ENCODE data around the gene RNU11.
"Not testable (repeated sequence)": the region's sequence is repeated elsewhere in the genome, so short reads cannot be mapped to it uniquely, and the experiment has no call there.

The RNU11 gene

DNA sequence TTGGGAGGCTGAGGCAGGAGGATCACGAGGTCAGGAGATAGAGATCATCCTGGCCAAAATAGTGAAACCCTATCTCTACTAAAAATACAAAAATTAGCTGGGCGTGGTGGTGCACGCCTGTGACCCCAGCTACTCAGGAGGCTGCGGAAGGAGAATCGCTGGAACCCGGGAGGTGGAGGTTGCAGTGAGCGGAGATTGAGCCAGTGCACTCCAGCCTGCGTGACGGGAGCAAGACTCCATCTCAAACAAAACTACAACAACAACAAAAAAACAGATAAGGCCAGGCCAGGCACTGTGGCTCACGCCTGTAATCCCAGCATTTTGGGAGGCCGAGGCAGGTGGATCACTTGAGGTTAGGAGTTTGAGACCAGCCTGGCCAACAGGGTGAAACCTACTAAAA lies 3.0 kb upstream of the RNU11 start:
- H3K27ac Mint-ChIP-seq; H3K27me3 Mint-ChIP-seq (ENCODE audit: low read depth); H3K4me3 Mint-ChIP-seq; H3K9me3 Mint-ChIP-seq; H3K36me3 Mint-ChIP-seq (ENCODE audit: low read depth): not testable (repeated sequence)
- H3K4me1 Mint-ChIP-seq (ENCODE audit: low read depth) = peaks cover 43% of the 10 kb centered on the region

GRCh38 chr1:28646040-28646439 lies 2.4 kb upstream of the RNU11 start:
- Mint-ChIP-seq H3K27ac (no peak overlapping the region), H3K36me3 (ENCODE audit: low read depth) (peaks cover 3% of the 10 kb centered on the region), H3K4me3 (peak overlapping the region; percentile 41), H3K9me3 (no peaks in the 10 kb centered on the region), H3K27me3 (ENCODE audit: low read depth) (peaks cover 5% of the 10 kb centered on the region), H3K4me1 (ENCODE audit: low read depth) (peaks cover 36% of the 10 kb centered on the region)

DNA sequence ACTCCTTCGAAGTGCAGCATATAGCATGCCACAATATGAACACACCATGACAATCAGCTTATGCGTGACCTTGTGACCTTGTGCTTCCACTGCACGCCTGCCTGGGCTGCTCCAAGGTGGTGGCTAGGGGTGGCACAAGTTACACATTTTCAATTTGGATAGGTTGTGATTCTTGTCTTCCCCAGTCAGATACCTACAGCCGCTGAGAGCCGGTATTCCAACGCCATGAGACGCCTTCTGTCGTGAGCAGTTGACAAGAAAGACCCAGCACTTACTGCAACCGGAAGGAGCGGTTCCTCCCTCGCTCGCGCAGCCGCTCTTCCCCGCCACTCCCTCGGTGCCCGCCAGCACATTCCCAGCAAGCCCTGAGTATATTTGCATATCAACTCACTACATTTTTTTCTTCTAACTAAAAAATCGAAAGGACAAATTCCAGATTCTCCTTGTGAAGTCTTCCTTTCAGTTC lies 359 bp upstream of the RNU11 start:
- Mint-ChIP-seq H3K27ac (peak overlapping the region; percentile 100), H3K9me3 (no peaks in the 10 kb centered on the region), H3K36me3 (ENCODE audit: low read depth) (no peaks in the 10 kb centered on the region), H3K4me1 (ENCODE audit: low read depth) (peaks cover 32% of the 10 kb centered on the region), H3K4me3 (peak overlapping the region; percentile 91), H3K27me3 (ENCODE audit: low read depth) (peaks cover 5% of the 10 kb centered on the region)

DNA sequence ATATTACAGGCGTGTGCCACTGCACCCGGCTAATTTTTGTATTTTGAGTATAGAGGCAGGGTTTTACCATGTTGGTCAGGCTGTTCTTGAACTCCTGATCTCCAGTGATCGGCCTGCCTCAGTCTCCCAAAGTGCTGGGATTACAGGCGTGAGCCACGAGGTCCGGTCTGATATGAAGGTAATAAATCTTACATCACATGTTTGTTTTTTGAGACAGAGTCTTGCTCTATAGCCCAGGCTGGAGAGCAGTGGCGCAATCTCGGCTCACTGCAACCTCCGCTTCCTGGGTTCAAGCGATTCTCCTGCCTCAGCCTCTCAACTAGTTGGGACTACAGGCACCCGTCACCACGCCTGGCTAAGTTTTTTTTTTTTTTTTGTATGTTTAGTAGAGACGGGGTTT lies 4.7 kb downstream of the RNU11 start:
- H3K4me3 Mint-ChIP-seq; H3K9me3 Mint-ChIP-seq; H3K4me1 Mint-ChIP-seq (ENCODE audit: low read depth); H3K27ac Mint-ChIP-seq; H3K27me3 Mint-ChIP-seq (ENCODE audit: low read depth); H3K36me3 Mint-ChIP-seq (ENCODE audit: low read depth): not testable (repeated sequence)

GRCh38 chr1:28653870-28654269 lies 5.5 kb downstream of the RNU11 start:
- H3K27ac Mint-ChIP-seq; H3K9me3 Mint-ChIP-seq; H3K27me3 Mint-ChIP-seq (ENCODE audit: low read depth); H3K4me3 Mint-ChIP-seq; H3K36me3 Mint-ChIP-seq (ENCODE audit: low read depth); H3K4me1 Mint-ChIP-seq (ENCODE audit: low read depth): not testable (repeated sequence)

DNA sequence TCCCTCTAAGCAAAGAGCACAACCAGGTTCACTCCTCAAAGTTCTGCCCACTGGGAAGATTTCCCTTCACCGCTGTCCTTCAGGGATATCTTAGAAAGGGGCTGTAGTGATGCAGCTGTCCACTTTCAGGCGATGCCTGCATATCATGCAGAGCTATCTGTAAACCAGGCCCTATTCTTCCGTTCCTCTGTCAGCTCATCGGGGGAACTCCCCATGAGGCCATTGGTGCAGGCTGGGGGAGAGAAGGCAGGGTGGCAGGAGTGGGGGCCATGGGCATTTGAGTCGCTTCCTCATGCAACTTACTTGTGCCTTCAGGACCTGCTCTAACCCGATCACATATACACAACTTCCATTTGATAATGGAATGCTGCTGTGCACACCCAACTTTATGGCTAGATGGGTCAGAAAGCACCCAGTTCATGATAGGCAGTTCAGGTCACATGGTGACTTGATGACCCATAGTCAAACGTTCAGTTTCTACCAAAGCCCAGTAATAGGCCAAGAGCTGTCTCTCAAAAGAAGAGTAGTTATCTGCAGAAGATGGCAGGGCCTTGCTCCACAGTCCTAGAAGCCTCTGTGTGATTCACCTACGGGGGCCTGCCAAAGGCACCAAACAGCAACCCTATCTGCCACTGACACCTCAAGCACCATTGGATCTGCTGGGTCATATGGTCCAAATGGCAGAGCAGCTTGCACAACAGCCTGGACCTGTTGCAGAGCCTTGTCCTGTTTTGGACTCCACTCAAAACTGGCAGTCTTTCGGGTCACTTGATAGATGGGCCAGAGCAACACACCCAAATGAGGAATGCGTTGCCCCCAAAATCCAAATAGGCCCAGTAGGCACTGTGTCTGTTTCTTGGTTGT lies 7.3 kb downstream of the RNU11 start:
- not testable (repeated sequence) for H3K4me1 Mint-ChIP-seq (ENCODE audit: low read depth); H3K27me3 Mint-ChIP-seq (ENCODE audit: low read depth); H3K4me3 Mint-ChIP-seq; H3K27ac Mint-ChIP-seq; H3K36me3 Mint-ChIP-seq (ENCODE audit: low read depth); H3K9me3 Mint-ChIP-seq

GRCh38 chr1:28656335-28656734 lies 7.9 kb downstream of the RNU11 start:
- H3K36me3 Mint-ChIP-seq (ENCODE audit: low read depth) = no peaks in the 10 kb centered on the region
- no peaks in the 10 kb centered on the region for H3K4me1 Mint-ChIP-seq (ENCODE audit: low read depth)
- H3K4me3 Mint-ChIP-seq = no peak overlapping the region
- peaks cover 4% of the 10 kb centered on the region for H3K27me3 Mint-ChIP-seq (ENCODE audit: low read depth)
- H3K9me3 Mint-ChIP-seq = no peaks in the 10 kb centered on the region
- no peak overlapping the region for H3K27ac Mint-ChIP-seq

DNA sequence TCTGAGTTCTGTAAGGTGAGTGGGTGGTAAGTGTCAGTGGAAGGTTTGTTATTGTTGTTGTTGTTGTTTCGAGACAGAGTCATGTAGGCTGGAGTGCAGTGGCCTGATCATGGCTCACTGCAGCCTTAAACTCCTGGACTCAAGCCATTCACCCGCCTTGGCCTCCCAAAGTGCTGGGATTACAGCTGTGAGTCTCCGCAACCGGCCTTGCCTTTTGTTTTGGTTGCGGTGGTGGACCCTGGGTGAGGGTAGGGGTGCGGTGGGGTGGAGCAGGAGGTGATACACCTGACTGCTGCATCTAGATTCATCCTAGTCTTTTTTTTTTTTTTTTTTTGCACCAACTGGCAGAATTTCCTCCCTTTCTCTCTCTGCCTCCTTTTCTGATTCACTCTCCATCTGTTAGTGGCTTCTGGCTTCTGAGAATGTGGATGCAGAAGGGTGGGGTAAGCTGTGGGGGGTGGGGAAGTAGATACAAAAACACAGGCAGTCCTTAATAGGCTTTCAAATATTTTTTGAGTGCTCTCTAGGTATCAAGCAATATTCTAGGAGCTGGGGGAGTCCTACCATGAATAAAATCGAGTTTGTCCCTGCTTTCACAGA lies 15.6 kb downstream of the RNU11 start:
- no peaks in the 10 kb centered on the region for H3K9me3 Mint-ChIP-seq
- no peak overlapping the region for H3K27ac Mint-ChIP-seq
- no peaks in the 10 kb centered on the region for H3K36me3 Mint-ChIP-seq (ENCODE audit: low read depth)
- H3K4me3 Mint-ChIP-seq = no peak overlapping the region
- peaks cover 4% of the 10 kb centered on the region for H3K27me3 Mint-ChIP-seq (ENCODE audit: low read depth)
- H3K4me1 Mint-ChIP-seq (ENCODE audit: low read depth) = peaks cover 9% of the 10 kb centered on the region

- Mint-ChIP-seq H3K27ac (no peak overlapping the region), H3K36me3 (ENCODE audit: low read depth) (peaks cover 3% of the 10 kb centered on the region), H3K9me3 (no peaks in the 10 kb centered on the region), H3K4me1 (ENCODE audit: low read depth) (peaks cover 15% of the 10 kb centered on the region), H3K4me3 (peak overlapping the region; percentile 17), H3K27me3 (ENCODE audit: low read depth) (no peaks in the 10 kb centered on the region)
Measured at GRCh38 chr1:28666806-28667205, 18.4 kb downstream of the RNU11 start.

DNA sequence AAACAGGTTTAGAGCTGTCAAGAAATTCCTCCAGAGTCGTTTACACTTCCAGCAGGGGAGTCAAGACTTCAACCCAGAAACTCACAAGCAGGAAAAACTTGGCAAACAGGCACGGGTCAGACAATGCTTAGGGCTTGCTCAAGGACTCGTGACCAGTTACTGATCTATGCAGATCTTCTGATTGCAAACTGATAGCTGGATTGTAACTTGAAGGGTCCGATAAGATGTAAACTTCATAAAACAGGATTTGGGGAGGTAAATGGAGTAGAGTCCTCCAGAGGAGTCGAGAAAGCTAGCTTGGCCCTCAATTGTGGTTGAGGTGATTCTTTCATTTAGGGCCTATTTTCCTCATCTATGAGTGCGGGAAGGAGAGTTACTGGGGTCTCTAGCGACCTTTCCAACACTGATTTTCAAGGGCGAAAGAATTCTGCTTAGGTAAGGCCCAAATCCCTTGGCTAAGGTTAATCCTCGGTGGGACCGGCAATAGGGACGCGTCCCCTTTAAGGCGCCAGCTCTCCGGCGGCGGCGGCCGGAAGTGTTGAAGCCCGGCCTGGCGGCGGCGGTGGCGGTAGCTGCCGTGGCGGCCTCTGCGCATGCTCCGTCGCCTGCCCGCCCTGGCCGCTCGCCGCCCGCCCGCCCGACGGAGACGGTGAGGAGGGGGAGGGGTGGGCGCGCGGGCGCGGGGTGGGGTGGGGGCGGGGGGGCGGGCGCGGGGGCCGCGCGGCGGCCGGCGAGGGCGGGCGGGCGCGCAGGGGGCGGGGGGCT lies 20.0 kb downstream of the RNU11 start, which contains the start of gene GMEB1:
TSS of gene GMEB1 (plus strand) at position 594 of the 765 bp plus-strand sequence. CDS start 14,829 bp downstream, outside the sequence.
- H3K9me3 Mint-ChIP-seq = no peaks in the 10 kb centered on the region
- no peaks in the 10 kb centered on the region for H3K27me3 Mint-ChIP-seq (ENCODE audit: low read depth)
- peak within 1 kb of the TSS; percentile 97 for H3K27ac Mint-ChIP-seq
- H3K4me3 Mint-ChIP-seq = peak within 1 kb of the TSS; percentile 96
- H3K36me3 Mint-ChIP-seq (ENCODE audit: low read depth) = peaks cover 3% of the 10 kb centered on the region
- H3K4me1 Mint-ChIP-seq (ENCODE audit: low read depth) = peaks cover 15% of the 10 kb centered on the region

DNA sequence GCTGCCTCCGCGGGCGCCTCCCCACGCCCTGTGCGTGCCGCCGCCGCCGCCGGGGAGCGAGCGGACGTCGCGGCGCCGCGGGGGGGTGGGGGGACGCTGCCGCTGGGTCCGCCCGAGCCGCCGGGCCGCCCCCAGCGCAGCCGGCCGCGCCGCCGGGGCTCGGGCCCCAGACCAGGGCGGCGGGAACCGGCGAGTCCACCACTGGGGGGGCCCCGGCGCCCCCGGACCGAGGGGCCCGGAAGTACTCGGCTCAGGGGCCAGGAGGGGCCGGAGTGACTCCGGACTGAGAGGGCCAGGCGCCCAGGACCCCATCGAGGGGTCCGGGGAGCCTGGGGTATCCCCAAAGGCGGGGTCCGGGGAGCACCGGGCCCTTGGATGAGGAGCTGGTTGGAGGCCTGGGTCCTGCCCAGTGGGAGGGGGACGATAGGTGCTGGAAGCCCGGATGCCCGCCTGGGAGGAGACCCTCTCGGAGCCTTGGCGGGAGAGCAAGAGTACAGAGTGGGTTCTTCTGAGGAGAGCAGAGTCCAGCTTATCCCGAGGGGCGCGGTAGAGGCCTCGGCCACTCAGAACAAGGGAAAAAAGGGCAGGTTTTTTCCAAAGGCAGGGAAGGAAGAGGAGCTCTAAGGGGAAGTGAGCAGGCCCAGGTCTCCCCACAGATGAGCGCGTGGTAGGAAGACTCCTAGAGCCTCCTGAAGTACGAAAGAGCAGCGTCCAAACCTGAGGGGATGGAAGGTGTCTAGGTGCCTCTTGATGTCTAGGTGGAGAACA lies 20.7 kb downstream of the RNU11 start:
- Mint-ChIP-seq H3K4me3 (peak overlapping the region; percentile 96), H3K4me1 (ENCODE audit: low read depth) (peaks cover 15% of the 10 kb centered on the region), H3K36me3 (ENCODE audit: low read depth) (peaks cover 3% of the 10 kb centered on the region), H3K27me3 (ENCODE audit: low read depth) (no peaks in the 10 kb centered on the region), H3K27ac (peak overlapping the region; percentile 97), H3K9me3 (no peaks in the 10 kb centered on the region)

DNA sequence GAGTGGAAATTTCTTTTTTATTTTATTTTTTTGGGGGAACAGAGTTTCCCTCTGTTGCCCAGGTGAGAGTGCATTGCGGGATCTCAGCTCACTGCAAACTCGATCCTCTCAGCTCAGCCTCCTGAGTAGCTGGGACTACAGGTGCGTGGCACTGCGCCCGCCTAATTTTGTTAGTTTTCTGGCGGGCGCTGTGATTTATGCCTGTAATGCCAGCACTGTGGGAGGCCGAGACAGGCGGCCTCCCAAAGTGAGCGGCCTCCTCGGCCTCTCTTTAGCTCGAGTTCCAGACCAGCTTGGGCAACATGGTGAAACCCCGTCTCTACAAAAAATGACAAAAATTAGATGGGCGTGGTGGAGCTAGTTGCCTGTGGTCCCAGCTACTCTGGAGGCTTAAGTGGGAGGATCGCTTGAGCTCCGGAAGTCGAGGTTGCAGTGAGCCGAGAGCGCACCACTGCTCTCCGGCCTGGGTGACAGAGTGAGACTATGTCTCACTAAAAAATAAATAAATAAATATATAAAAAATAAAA lies 22.9 kb downstream of the RNU11 start:
- Mint-ChIP-seq H3K36me3 (ENCODE audit: low read depth) (peaks cover 5% of the 10 kb centered on the region), H3K27ac (no peak overlapping the region), H3K9me3 (no peaks in the 10 kb centered on the region), H3K4me1 (ENCODE audit: low read depth) (peaks cover 15% of the 10 kb centered on the region), H3K4me3 (no peak overlapping the region), H3K27me3 (ENCODE audit: low read depth) (no peaks in the 10 kb centered on the region)

DNA sequence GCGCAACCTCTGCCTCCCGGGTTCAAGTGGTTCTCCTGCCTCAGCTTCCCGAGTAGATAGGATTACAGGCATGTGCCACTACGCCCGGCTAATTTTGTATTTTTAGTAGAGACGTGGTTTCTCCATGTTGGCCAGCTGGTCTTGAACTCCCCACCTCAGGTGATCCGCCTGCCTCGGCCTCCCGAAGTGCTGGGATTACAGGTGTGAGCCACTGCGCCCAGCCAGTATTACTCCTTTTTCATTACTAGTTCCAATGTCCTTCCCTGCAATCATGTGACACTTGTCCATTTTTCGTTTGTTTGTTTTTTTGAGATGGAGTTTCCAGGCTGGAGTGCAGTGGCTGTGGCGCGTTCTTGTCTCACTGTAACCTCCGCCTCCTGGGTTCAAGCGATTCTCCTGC lies 24.6 kb downstream of the RNU11 start:
- not testable (repeated sequence) for H3K27ac Mint-ChIP-seq; H3K27me3 Mint-ChIP-seq (ENCODE audit: low read depth); H3K4me3 Mint-ChIP-seq; H3K9me3 Mint-ChIP-seq; H3K36me3 Mint-ChIP-seq (ENCODE audit: low read depth)
- peaks cover 14% of the 10 kb centered on the region for H3K4me1 Mint-ChIP-seq (ENCODE audit: low read depth)

DNA sequence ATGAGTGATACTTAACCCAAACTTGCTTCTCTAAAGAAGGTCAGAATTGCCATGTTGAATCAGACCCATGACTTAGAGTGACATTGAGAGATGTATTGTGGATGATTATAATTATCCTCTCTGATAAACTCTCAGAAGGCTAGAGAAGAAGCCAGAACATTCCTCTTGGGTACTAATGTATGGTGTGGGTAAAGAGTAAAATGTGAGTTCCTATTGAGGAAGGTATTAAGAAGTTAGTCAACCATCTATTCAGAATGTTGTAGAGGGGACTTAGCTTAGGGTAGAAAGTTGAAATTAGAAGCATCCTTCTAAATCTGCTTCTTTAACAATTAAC lies 27.5 kb downstream of the RNU11 start:
- Mint-ChIP-seq H3K4me3 (no peak overlapping the region), H3K27ac (no peak overlapping the region), H3K9me3 (no peaks in the 10 kb centered on the region), H3K27me3 (ENCODE audit: low read depth) (no peaks in the 10 kb centered on the region), H3K4me1 (ENCODE audit: low read depth) (peaks cover 6% of the 10 kb centered on the region), H3K36me3 (ENCODE audit: low read depth) (peaks cover 1% of the 10 kb centered on the region)
